Measurements from ENCODE around the gene PKN1. TPM values are rescaled to one million over a fixed set of nuclear protein-coding genes. Genes with fewer than 3 reads are reported as not detected.

PKN1 gene
- polyA plus RNA-seq, 1 donor (not counting 4 experiments of a cell fraction or from before 2014, with no cell fraction given): 0.62 TPM

- dilution Hi-C loops (cut with MboI; ENCODE audit: extremely low pct_ligation_motif_present, low sequenced_read_pairs): no loop called here
- no peaks in the 10 kb centered on the region for H3K4me1 ChIP-seq (ENCODE audit: control insufficient read depth, extremely low read depth, insufficient read depth, low read length)
- peaks cover 36% of the 10 kb centered on the region for H4K20me1 ChIP-seq (ENCODE audit: control insufficient read depth, extremely low read depth, insufficient read depth, low read length)
- no peak overlapping the region for H3K4me3 ChIP-seq (ENCODE audit: control insufficient read depth in 2 of 3, extremely low read depth in 1 of 3, insufficient read depth in 2 of 3, low read depth in 1 of 3, low read length in 3 of 3)
- H3K9me1 ChIP-seq (ENCODE audit: control insufficient read depth, extremely low read depth, insufficient read depth, low read length): no peaks in the 10 kb centered on the region
- H3K27me3 ChIP-seq (ENCODE audit: control insufficient read depth, extremely low read depth, insufficient read depth, low read length): no peaks in the 10 kb centered on the region
- H3K9ac ChIP-seq (ENCODE audit: control insufficient read depth, extremely low read depth, insufficient read depth, low read length): no peak overlapping the region
- H3K9me3 ChIP-seq (ENCODE audit: control insufficient read depth, low read depth, low read length): no peaks in the 10 kb centered on the region
- peaks cover 40% of the 10 kb centered on the region for H3K79me2 ChIP-seq (ENCODE audit: control insufficient read depth, insufficient read depth, low read length)
- TF ChIP-seq EZH2 (IDR thresholded peaks at IDR 0.05; ENCODE audit: low read length): no peak
- no peak for TF ChIP-seq CTCF (optimal IDR thresholded peaks at IDR 0.05 in 1 of 3, IDR thresholded peaks at IDR 0.05 in 1 of 3, conservative IDR thresholded peaks at IDR 0.05 in 1 of 3; ENCODE audit: extremely low read depth in 1 of 3, insufficient read depth in 2 of 3, low read length in 3 of 3)
- FAIRE-seq: no peak
- H2AFZ ChIP-seq (ENCODE audit: control insufficient read depth, low read length): no peak overlapping the region
- no peak overlapping the region for H3K4me2 ChIP-seq (ENCODE audit: control insufficient read depth, extremely low read depth, insufficient read depth, low read depth, low read length)
- H3K36me3 ChIP-seq (ENCODE audit: control insufficient read depth in 2 of 2, extremely low read depth in 1 of 2, insufficient read depth in 2 of 2, low read length in 2 of 2): peaks cover 43 to 55% of the 10 kb centered on the region in 2 experiments
- no peak overlapping the region for H3K27ac ChIP-seq (ENCODE audit: control insufficient read depth, insufficient read depth, low read length)
- no peak for DNase-seq (ENCODE audit: low read depth, low spot score)
Observed at GRCh38 chr19:14409146-14410023, 23.7 kb upstream of the PKN1 start.

- H3K27me3 ChIP-seq (ENCODE audit: control insufficient read depth, extremely low read depth, insufficient read depth, low read length): no peaks in the 10 kb centered on the region
- no peaks in the 10 kb centered on the region for H3K4me1 ChIP-seq (ENCODE audit: control insufficient read depth, extremely low read depth, insufficient read depth, low read length)
- H3K36me3 ChIP-seq (ENCODE audit: control insufficient read depth in 2 of 2, extremely low read depth in 1 of 2, insufficient read depth in 2 of 2, low read length in 2 of 2): peaks cover 43 to 62% of the 10 kb centered on the region in 2 experiments
- H3K4me2 ChIP-seq (ENCODE audit: control insufficient read depth, extremely low read depth, insufficient read depth, low read depth, low read length): no peak overlapping the region
- H4K20me1 ChIP-seq (ENCODE audit: control insufficient read depth, extremely low read depth, insufficient read depth, low read length): peaks cover 42% of the 10 kb centered on the region
- H3K9ac ChIP-seq (ENCODE audit: control insufficient read depth, extremely low read depth, insufficient read depth, low read length): no peak overlapping the region
- no peaks in the 10 kb centered on the region for H3K9me3 ChIP-seq (ENCODE audit: control insufficient read depth, low read depth, low read length)
- TF ChIP-seq CTCF (optimal IDR thresholded peaks at IDR 0.05 in 1 of 3, IDR thresholded peaks at IDR 0.05 in 1 of 3, conservative IDR thresholded peaks at IDR 0.05 in 1 of 3; ENCODE audit: extremely low read depth in 1 of 3, insufficient read depth in 2 of 3, low read length in 3 of 3): no peak
- TF ChIP-seq EZH2 (IDR thresholded peaks at IDR 0.05; ENCODE audit: low read length): no peak
- no peak for FAIRE-seq
- H3K79me2 ChIP-seq (ENCODE audit: control insufficient read depth, insufficient read depth, low read length): peaks cover 50% of the 10 kb centered on the region
- dilution Hi-C loops (cut with MboI; ENCODE audit: extremely low pct_ligation_motif_present, low sequenced_read_pairs): no loop called here
- H3K9me1 ChIP-seq (ENCODE audit: control insufficient read depth, extremely low read depth, insufficient read depth, low read length): no peaks in the 10 kb centered on the region
- DNase-seq (ENCODE audit: low read depth, low spot score): no peak
- H2AFZ ChIP-seq (ENCODE audit: control insufficient read depth, low read length): no peak overlapping the region
- no peak overlapping the region for H3K4me3 ChIP-seq (ENCODE audit: control insufficient read depth in 2 of 3, extremely low read depth in 1 of 3, insufficient read depth in 2 of 3, low read depth in 1 of 3, low read length in 3 of 3)
- H3K27ac ChIP-seq (ENCODE audit: control insufficient read depth, insufficient read depth, low read length): no peak overlapping the region
Observed at GRCh38 chr19:14410091-14411051, 22.7 kb upstream of the PKN1 start.
